Measurements from ENCODE around the gene NCEH1. TPM values are rescaled to one million over a fixed set of nuclear protein-coding genes. Genes with fewer than 3 reads are reported as not detected.
A peak's percentile ranks its signal among the peaks of the same experiment; 100 is the strongest.
"Not testable (repeated sequence)": the region's sequence is repeated elsewhere in the genome, so short reads cannot be mapped to it uniquely, and the experiment has no call there.

NCEH1 gene
- total RNA-seq, 1 donor from 2014 or later, result 57.2 TPM

DNA sequence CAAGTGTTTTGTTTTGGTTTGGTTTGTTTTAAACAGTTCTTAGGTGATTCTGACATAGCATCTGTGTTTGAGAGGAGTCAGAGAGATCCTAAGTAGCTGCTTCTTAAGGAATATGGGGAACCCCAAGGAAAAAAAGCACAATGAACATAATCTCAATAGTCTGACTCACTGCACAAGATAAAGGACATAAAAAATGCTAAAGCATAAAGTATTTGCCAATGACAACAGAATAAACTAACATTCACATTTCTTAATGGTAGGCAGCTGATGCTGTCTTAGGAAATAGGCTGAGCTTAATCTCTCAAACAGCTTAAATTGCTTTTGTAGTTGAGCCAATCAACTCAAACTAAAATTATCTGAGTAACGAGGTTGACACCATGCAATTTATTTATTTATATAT is 2.9 kb downstream of the NCEH1 start:
- DNase-seq (ENCODE audit: low read depth), result peak; percentile 75

GRCh38 chr3:172707030-172707429 is 3.8 kb downstream of the NCEH1 start:
- DNase-seq (ENCODE audit: low read depth), result no peak

DNA sequence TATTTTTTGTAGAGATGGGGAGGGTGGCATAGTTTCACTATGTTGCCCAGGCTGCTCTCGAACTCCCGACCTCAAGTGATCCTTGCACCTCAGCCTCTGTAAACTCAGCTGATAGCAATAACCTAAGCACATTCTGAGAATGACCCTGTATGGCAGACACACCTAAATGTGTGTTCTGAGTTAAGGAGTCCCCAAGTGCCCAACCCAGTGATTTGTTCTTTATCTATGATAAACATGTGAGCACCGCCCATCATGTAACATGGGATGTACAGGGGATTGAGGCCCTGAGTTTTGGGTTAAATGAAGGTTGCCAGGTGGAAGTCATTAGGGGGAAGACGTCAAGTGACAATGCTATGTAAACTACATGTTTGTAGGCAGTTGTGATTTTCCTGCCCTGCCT is 5.7 kb downstream of the NCEH1 start:
- no peak for DNase-seq (ENCODE audit: low read depth)

DNA sequence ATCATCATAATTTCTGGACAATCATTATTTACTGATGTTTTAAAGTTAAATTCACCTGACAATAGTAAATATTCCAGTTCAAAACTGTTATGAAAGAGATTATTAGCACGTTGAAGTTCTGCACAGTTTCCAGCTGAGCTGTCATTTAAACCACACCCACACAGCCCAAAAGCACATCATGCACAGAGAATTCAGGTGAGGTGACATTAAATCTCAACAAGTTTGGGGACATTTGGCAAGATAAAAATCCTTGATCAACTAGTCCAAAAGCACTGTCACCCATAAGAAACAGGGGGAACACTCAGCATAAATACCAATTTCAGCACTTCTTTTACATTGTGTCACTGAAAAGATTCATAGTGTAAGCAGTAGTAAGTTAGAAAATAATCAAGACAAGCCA is 6.9 kb downstream of the NCEH1 start:
- DNase-seq (ENCODE audit: low read depth), result no peak

- DNase-seq (ENCODE audit: low read depth), result not testable (repeated sequence)
Observed at GRCh38 chr3:172702731-172703130, 8.1 kb downstream of the NCEH1 start.

- no peak for DNase-seq (ENCODE audit: low read depth)
Observed at GRCh38 chr3:172702256-172702655, 8.6 kb downstream of the NCEH1 start.

GRCh38 chr3:172701751-172702150 is 9.1 kb downstream of the NCEH1 start:
- DNase-seq (ENCODE audit: low read depth), result peak; percentile 34

GRCh38 chr3:172700936-172701455 is 9.9 kb downstream of the NCEH1 start:
- DNase-seq (ENCODE audit: low read depth), result no peak

DNA sequence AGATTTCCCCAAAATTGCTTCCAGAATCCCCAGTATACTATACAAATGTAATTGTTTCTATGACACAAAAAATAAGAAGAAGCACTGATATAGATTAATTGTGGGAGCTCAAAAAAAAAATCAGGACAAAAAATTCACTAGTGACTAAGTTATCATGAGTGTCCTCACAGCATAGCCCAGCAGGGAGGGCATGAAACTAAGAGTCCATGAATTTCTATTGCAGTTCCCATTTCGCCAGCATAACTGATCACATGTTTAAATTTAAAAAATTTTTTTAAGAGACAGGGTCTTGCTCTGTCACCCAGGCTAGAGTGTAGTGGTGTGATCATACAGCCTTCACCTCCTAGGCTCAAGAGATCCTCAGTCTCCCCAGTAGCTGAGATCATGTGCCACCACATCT is 10.6 kb downstream of the NCEH1 start:
- DNase-seq (ENCODE audit: low read depth), result no peak

DNA sequence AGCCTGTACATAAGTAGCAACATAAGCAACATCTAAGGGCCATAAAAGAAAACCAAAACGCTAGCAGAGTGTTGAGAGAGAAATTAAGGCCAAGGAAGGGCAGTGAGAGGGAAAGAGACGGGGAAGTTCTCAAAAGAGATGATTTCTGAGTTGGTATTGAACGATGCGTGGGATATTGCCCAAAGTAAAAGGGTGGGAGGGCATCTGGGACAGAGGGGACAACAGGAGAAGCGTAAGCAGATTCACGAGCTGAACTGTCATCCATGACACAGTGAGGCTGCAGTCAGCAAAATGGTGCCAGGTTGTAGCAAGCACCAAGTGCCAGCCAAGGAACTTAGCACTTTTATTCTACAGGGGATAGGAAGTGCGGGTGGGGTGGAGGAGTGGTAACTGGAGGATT is 11.8 kb downstream of the NCEH1 start:
- no peak for DNase-seq (ENCODE audit: low read depth)

DNA sequence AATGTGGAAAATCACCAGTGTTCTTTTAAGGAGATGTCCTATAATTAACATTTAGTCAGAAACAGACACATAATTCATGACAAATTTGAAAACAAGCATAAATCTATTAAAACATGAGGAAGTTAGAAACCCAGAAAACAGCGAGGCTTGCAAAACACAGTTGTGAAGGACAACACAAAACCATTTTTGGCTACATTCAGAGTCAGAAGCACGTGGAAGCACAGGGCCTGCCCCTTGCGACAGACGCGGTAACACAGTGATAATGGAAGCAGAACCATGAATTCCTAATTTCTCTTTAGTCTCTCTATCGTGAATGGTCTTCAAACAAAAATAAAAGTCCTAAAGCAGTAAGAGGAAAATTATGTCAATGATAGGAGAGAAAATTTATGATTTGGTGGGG is 12.2 kb downstream of the NCEH1 start:
- no peak for DNase-seq (ENCODE audit: low read depth)

- no peak for DNase-seq (ENCODE audit: low read depth)
Observed at GRCh38 chr3:172697558-172697957, 13.3 kb downstream of the NCEH1 start.

DNA sequence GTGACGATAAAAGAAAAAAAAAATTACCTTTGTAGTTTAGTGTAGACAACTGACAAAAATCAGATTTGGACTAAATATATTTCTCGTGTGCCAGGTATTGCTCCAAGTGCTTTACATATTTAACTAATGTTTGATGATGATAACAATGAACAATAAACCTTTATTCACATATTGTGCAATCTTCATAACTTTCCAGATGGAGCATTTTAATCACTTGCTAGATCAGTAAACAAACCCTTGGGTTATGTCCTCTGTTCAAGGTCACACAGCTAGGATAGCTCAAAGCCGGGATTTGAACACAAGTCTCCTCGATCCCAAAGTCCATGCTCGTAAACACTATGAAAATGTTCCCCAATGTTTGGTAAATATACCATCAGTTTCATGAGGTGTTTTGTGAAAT is 14.5 kb downstream of the NCEH1 start:
- no peak for DNase-seq (ENCODE audit: low read depth)

DNA sequence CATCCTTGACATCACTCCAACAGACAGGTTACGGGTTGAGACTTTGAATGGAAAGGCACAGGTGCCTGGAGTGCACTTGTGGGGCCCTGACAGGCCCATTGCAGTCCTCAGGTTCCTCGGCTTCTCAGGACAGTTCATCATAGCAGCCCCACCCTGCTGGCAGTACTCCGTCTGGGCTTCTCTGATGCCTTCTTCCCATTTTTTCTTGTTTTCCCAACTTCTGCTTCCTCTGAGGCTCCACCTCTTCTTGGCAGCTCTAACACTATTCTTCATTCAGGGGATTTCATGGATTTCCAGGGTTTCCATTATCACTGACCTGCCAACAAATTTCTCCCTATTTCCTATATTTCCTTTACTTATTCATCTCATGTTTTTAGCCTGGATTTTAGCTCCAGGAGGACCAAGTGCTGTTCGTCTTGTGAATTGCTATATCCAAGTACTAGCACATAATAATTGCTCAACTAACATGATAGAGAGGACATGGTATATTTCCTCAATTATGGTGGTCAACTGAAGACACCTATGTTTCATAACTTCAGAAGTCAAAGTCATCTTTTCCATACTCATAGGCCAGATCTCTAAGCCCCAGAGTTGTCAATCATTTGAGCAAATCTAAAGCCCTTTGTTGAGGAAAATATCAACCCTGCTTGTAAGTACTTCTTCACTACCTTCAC is 16.2 kb downstream of the NCEH1 start:
- no peak for DNase-seq (ENCODE audit: low read depth)

- no peak for DNase-seq (ENCODE audit: low read depth)
Observed at GRCh38 chr3:172692751-172693338, 18.0 kb downstream of the NCEH1 start.

DNA sequence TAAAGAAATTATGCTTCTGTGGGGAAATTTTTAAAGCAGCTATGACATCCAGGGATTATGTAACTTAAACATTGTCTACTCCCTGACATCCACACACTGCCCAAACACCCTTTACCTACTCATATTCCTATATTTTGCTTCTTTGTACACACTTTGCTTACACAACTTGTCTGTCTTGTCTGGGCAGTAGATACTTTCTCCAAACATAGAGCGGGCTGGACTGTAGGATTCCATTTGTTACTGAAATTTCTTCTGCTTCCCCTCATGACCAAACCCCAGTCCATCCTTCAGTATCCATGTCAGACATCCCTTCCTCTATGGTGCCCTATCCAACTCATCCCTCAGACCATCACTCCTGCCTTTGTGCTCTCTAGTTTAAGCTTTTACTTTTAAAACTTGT is 19.9 kb downstream of the NCEH1 start:
- no peak for DNase-seq (ENCODE audit: low read depth)

DNA sequence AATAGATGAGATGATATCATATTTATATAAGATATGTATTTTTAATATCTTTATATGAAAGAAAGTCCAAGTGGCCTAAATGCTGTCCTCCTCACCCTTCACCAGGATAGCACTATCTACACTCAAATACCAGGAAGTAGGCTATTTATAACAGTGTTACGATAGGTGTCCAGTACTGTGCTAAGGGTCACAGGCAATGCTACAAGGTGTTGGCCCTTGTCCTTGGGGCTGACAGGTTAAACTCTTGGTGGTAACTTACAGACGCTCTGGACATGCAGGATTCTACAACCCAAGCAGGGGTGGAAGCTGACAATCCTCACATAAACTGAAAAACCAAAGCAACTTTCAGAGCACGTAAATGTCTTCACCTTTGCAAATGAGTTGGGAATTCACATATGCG is 22.3 kb downstream of the NCEH1 start:
- DNase-seq (ENCODE audit: low read depth), result no peak

DNA sequence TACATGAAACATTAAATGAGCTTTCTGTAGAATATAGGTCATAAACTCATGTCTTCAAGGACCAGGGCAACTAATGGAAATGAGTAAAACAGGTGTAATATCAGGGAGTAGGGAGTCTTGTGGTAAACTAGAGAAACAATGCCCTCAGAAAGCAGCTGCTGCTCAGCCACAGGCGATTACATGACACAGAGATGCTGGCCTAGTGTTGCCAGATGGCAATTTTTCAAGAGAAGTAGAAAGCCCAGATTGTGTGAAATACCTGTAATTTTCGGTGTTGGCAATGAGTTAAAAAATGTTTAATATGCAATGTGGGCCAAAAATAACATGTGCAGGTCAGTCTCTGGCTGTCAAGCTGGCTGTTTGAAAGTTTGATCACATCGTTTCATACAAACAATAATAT is 23.4 kb downstream of the NCEH1 start:
- no peak for DNase-seq (ENCODE audit: low read depth)

- DNase-seq (ENCODE audit: low read depth), result no peak
Observed at GRCh38 chr3:172685331-172686214, 25.3 kb downstream of the NCEH1 start.

GRCh38 chr3:172680684-172681083 is 30.2 kb downstream of the NCEH1 start:
- no peak for DNase-seq (ENCODE audit: low read depth)

GRCh38 chr3:172679599-172679998 is 31.3 kb downstream of the NCEH1 start:
- DNase-seq (ENCODE audit: low read depth), result no peak

- DNase-seq (ENCODE audit: low read depth), result peak; percentile 53
Observed at GRCh38 chr3:172678068-172678467, 32.8 kb downstream of the NCEH1 start.

Data from renal cortical epithelial cell (primary cell).